Measurements from ENCODE around the gene SNX21. TPM values are rescaled to one million over a fixed set of nuclear protein-coding genes. Genes with fewer than 3 reads are reported as not detected.
A peak's percentile ranks its signal among the peaks of the same experiment; 100 is the strongest.
"Not testable (repeated sequence)": the region's sequence is repeated elsewhere in the genome, so short reads cannot be mapped to it uniquely, and the experiment has no call there.

SNX21 gene, protein sequence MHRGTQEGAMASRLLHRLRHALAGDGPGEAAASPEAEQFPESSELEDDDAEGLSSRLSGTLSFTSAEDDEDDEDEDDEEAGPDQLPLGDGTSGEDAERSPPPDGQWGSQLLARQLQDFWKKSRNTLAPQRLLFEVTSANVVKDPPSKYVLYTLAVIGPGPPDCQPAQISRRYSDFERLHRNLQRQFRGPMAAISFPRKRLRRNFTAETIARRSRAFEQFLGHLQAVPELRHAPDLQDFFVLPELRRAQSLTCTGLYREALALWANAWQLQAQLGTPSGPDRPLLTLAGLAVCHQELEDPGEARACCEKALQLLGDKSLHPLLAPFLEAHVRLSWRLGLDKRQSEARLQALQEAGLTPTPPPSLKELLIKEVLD
- polyA plus RNA-seq (ENCODE audit: low read depth in 6 of 6) = 1 to 10 TPM in 3 of 6 donors, under 1 TPM in 2, not detected in 1; 0.45 to 1.9 (median 1.1) TPM

DNA sequence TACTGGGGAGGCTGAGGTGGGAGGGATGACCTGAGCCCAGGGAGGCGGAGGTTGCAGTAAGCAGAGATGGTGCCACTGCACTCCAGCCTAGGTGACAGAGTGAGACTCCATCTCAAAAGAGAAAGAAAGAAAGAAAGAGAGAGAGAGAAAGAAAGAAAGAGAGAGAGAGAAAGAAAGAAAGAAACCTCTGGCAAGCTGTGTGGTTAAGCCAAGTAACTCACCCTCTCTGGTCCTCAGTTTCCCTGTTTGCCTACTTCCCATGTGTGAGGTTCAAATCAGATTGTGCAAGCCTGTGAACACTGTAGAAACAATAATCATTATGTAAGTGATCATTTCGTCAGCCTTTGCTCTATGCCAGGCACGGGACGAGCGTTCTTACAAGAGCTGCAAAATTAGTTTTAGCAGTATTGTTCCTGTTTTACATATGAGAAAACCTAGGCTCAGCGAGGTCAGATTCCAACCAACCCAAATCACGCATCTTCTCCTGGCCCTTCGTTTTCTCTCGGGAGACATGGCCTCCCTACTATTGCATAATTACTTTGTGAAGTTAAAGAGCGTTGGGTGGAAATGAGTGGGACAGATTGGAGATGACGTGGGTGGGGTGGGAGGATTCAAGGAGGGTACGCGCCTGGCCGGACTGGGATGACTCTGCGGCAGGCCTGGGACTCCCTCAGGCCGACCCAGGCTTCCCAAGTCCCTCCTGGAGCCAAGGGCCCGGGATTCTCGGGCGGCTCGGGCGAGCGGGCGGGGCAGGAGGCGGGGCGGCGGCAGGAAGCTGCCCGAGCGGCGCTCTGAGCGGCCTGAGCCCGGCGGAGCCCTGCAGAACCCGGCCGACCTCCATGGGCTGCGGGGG lies at the start of gene SNX21:
Gene SNX21 (plus strand): TSS at position 770 of the 853 bp plus-strand sequence. CDS start 121 bp downstream, outside the sequence.
- Mint-ChIP-seq H3K9me3 (no peaks in the 10 kb centered on the region), H3K27ac (peak within 1 kb of the TSS; percentile 2 to 95 (median 61)), H3K4me3 (peak within 1 kb of the TSS; percentile 78 to 95 (median 86)), H3K4me1 (peaks cover 9 to 15% (median 13%) of the 10 kb centered on the region in 3 donors), H3K36me3 (no peaks in the 10 kb centered on the region), H3K27me3 (peaks cover 0 to 9% (median 0%) of the 10 kb centered on the region in 3 donors)
- DNase-seq = no peak
- peak; percentile 66 to 69 for ATAC-seq (ENCODE audit: low read depth in 2 of 2)

DNA sequence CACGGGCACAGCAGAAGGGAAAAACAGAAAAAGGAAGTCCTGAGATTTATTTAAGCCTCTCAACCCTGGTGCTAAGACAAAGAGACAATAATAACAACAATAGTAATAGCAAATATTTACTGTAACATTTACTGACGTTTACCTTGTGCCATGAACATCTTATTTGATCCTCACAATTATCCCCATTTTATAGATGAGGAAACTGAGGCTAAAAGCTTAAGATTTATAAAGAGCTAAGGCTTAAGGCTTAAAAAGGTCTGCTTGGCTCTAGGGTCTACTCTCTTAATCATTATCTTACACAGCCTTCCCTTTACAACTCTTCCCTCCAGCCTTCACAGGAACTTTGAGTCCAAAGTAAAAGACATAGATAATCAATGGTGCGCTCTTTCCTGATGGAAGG lies 45.2 kb upstream of the SNX21 start:
- Mint-ChIP-seq H3K4me3 (peak overlapping the region in 1 of 8 donors; percentile 15), H3K27ac (no peak overlapping the region), H3K4me1 (peaks cover 15 to 27% (median 17%) of the 10 kb centered on the region in 3 donors), H3K27me3 (no peaks in the 10 kb centered on the region), H3K9me3 (no peaks in the 10 kb centered on the region), H3K36me3 (no peaks in the 10 kb centered on the region)
- DNase-seq = no peak
- no peak for ATAC-seq (ENCODE audit: low read depth in 2 of 2)

DNA sequence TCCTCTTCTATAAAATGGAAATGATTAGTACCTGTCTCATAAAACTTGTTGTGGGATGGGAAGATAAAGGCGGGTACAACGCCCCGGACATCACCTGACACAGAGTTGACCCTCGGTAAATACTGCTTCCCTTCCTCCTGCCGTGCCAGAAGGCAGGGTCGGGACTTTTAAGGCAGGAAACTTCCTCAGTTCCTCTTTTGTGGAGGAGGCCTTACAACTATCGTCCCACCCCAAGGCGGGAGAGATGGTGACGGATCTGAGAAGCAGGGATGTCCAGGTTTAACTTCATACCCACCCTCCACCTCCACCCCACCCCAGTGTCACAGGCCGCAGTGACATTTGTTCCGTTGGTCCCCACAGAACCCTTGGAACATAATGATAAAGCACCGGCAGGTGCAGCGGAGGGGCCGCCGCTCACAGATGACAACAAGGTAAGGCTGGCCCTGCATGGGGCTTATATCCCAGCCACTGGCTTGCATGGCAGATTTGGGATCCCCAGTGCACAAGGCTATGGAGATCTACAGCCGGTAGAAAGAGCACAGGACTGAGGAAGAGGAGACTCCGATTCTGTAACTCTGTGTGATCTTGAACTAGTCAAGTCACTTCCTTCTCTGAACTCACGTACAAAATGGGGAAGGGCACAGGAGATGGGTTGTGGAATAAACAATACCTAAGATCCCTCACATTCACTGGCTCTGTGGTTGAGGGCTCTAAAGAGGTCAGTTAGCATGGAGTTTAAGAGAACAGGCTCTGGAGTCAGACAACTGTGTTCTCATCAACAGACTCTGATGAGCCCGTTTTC lies 41.1 kb upstream of the SNX21 start:
- peaks cover 12 to 27% (median 20%) of the 10 kb centered on the region in 3 donors for H3K4me1 Mint-ChIP-seq
- DNase-seq (peak; percentile 41), ATAC-seq (ENCODE audit: low read depth in 2 of 2) (peak; percentile 31 to 37)
- peaks cover 8 to 18% of the 10 kb centered on the region in 2 donors for H3K36me3 Mint-ChIP-seq
- H3K27me3 Mint-ChIP-seq = no peaks in the 10 kb centered on the region
- peak overlapping the region; percentile 93 to 98 (median 96) for H3K27ac Mint-ChIP-seq
- peak overlapping the region; percentile 75 to 100 (median 97) for H3K4me3 Mint-ChIP-seq
- H3K9me3 Mint-ChIP-seq = no peaks in the 10 kb centered on the region

DNA sequence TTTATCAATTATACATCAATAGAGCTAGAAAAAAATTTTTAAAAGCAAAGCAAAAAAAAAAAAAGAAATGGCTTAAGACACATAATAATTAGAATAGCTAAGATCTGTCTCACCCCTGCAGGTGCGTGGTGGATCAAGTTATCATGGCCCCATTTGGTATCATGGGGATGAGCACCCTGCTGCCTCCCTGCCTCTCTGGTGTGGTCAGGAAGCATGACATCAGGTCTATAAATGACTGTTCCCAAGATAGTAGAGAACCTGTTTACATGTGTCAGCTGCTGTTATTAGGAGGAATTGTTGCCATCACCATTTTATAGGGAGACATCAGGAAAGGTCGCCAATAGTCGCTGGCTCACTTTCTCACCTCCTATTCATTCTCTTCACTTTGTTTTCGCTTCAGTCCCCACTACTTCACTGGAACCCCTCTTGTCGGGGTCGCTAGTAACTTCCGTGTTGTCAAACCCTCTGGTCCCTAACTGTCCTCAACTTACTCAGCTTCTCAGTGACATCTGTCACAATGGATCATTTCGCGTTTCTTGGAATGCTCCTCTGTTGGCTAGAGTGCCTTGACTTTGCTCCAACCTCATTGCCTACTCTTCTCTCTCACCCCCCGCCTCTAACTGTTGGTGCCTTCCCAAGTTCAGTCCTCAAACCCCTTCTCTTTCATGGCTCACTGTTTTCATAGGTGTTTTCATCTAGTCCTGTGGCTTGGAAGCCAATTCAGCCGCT lies 37.1 kb upstream of the SNX21 start:
- H3K4me1 Mint-ChIP-seq = peaks cover 16 to 37% (median 31%) of the 10 kb centered on the region in 3 donors
- peak overlapping the region in 2 of 6 donors; percentile 20 to 80 for H3K27ac Mint-ChIP-seq
- no peaks in the 10 kb centered on the region for H3K27me3 Mint-ChIP-seq
- H3K4me3 Mint-ChIP-seq = peak overlapping the region in 1 of 8 donors; percentile 33
- peaks cover 12 to 18% of the 10 kb centered on the region in 2 donors for H3K36me3 Mint-ChIP-seq
- ATAC-seq (ENCODE audit: low read depth in 2 of 2) = no peak
- no peaks in the 10 kb centered on the region for H3K9me3 Mint-ChIP-seq
- no peak for DNase-seq

DNA sequence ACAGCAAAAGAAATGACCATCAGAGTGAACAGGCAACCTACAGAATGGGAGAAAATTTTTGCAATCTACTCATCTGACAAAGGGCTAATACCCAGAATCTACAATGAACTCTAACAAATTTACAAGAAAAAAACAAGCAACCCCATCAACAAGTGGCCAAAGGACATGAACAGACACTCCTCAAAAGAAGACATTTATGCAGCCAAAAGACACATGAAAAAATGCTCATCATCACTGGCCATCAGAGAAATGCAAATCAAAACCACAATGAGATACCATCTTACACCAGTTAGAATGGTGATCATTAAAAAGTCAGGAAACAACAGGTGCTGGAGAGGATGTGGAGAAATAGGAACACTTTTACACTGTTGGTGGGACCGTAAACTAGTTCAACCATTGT lies 36.1 kb upstream of the SNX21 start:
- not testable (repeated sequence) for ATAC-seq (ENCODE audit: low read depth in 2 of 2); H3K27ac Mint-ChIP-seq; H3K9me3 Mint-ChIP-seq; H3K27me3 Mint-ChIP-seq; H3K4me3 Mint-ChIP-seq; DNase-seq
- peaks cover 10 to 29% (median 24%) of the 10 kb centered on the region in 3 donors for H3K4me1 Mint-ChIP-seq
- H3K36me3 Mint-ChIP-seq = peaks cover 12 to 18% of the 10 kb centered on the region in 2 donors

DNA sequence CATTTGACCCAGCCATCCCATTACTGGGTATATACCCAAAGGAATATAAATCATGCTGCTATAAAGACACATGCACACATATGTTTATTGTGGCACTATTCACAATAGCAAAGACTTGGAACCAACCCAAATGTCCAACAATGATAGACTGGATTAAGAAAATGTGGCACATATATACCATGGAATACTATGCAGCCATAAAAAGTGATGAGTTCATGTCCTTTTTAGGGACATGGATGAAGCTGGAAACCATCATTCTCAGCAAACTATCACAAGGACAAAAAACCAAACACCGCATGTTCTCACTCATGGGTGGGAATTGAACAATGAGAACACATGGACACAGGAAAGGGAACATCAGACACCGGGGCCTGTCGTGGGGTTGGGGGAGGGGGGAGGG lies 35.6 kb upstream of the SNX21 start:
- H3K27me3 Mint-ChIP-seq; H3K4me3 Mint-ChIP-seq; DNase-seq; ATAC-seq (ENCODE audit: low read depth in 2 of 2); H3K27ac Mint-ChIP-seq; H3K9me3 Mint-ChIP-seq: not testable (repeated sequence)
- Mint-ChIP-seq H3K4me1 (peaks cover 6 to 25% (median 19%) of the 10 kb centered on the region in 3 donors), H3K36me3 (peaks cover 12 to 18% of the 10 kb centered on the region in 2 donors)

DNA sequence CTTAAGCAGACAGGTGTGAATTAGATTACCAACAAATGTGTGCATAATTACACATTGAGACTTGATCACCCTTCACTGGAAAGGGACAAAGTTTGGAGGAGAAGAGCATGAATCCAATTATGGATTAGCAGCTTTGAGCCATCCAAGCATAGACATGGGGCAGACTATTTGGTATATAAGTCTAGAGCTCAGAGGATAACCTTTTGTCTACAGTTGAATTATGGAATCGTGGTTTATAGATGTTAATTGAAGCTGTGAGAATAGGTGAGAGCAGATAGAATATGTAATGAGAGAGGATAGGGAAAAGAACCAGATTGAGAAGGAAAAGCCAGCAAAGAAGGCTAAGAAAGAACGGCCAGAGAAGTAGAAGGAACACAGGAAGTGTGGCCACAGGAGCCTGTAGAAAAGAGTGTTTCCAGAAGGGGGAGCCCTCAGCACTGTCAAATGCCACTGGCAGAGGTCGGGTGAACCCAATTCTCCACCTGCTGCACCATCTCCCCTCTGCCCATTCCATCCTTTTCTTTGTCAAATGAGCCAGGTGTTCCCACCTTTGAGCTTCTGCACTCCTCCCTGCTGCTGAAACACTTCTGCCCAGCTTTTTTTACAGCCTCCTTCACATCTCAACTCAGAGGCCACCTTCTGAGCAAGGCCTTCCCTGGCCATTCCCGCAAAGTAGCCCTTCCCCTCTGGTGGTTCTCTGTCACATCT lies 34.5 kb upstream of the SNX21 start:
- Mint-ChIP-seq H3K9me3 (no peaks in the 10 kb centered on the region), H3K27ac (peak overlapping the region in 4 of 6 donors; percentile 1 to 87 (median 60)), H3K4me1 (peaks cover 5 to 22% (median 15%) of the 10 kb centered on the region in 3 donors), H3K27me3 (no peaks in the 10 kb centered on the region), H3K36me3 (peaks cover 12 to 25% of the 10 kb centered on the region in 2 donors), H3K4me3 (peak overlapping the region in 1 of 8 donors; percentile 22)
- peak; percentile 51 for DNase-seq
- peak; percentile 84 to 92 for ATAC-seq (ENCODE audit: low read depth in 2 of 2)

DNA sequence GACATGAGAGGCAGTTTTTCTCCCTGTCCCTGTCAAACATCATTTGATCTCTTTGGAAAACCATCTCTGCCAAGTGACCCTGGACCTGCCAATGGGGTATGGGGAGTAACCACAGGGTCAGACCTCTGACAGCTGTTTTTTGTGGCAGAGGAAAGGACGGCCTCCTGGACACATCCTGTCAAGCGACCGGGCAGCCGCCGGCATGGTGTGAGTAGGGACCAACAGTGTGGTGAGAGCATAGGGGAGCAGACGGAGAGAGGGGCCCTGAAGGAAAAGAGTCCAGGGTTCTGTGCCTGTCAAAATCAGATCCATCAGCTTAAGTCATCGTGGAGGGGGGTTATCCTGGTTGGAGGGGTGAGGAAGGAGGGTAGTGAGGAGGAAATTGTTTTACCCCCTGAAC lies 31.7 kb upstream of the SNX21 start:
- Mint-ChIP-seq H3K4me1 (peaks cover 5 to 15% (median 15%) of the 10 kb centered on the region in 3 donors), H3K27ac (peak overlapping the region in 1 of 6 donors; percentile 44), H3K9me3 (no peaks in the 10 kb centered on the region), H3K4me3 (no peak overlapping the region), H3K27me3 (no peaks in the 10 kb centered on the region), H3K36me3 (peaks cover 9 to 25% of the 10 kb centered on the region in 2 donors)
- ATAC-seq (ENCODE audit: low read depth in 2 of 2) (no peak), DNase-seq (no peak)

DNA sequence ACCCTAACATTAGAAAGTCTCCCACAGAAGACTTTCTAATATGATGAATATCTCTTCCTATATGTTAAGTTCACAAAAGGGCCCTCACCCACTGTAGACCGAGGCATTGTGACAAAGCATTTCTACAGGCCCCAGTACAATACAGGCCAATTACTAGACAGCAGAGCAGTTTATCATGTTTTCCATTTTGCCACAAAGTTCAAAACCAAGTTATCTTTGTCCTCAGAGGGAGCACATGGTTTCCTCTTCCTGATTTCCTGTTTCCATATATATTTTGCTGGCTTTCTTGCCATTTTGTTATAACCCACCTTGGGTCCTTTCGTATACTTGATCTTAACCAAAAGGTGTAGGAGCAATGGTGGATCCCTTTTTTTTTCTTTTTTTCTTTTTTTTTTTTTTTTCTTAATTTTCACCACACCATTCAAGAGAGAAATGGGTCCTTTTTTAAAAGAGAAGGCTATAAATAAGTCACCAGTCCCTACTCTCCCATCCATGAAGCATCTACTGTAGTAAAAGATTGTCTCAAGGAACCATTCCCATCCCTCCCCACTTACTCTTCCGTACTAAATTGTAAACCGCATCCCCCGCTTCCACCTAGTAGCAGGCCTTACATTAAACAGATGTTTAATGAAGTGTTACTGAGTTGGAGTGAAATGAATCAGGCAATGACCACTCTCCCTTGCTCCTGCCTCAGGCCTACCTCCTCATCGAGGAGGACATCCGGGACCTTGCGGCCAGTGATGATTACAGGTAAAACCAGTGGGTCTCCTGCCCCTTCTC lies 23.2 kb upstream of the SNX21 start:
- Mint-ChIP-seq H3K36me3 (peaks cover 10 to 22% of the 10 kb centered on the region in 2 donors), H3K27ac (peak overlapping the region in 2 of 6 donors; percentile 42 to 55)

DNA sequence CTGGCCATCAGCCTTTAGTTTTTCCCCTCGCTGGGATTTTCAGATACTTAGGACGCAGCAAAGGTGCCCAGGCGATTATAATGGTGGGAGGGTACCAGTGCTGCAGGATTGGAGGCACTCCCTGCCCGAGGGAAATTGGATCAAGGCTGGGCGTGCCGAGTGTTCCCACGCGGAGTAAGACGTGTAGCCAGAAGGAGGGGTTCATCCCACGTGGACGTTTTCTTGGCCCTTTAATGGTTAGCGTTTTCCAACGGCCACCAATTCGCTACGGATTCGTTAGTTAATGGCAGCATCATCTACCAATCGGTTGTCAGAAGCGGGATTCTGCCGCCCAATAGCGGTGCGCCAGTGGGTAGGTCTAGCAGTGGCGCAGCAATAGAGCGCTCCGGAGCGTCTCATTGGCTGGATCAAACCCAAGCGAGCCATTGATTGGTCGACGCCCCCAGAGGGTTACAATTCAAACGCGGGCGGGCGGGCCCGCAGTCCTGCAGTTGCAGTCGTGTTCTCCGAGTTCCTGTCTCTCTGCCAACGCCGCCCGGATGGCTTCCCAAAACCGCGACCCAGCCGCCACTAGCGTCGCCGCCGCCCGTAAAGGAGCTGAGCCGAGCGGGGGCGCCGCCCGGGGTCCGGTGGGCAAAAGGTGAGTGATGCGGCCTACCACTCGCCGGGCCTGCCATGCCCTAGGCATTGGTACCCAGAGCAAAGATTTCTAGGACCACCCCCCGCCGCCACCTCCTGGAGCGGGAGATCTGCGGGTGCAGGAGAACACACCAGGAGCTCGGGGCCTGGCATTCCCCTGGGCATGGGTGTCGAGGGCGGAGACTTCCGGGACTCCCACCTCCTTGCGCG lies 21.2 kb upstream of the SNX21 start, which contains the start of gene UBE2C:
Gene UBE2C (plus strand): TSS at position 488 of the 849 bp plus-strand sequence. CDS start 52 bp downstream, at position 540.
- Mint-ChIP-seq H3K27me3 (no peaks in the 10 kb centered on the region), H3K27ac (peak within 1 kb of the TSS in 5 of 6 donors; percentile 11 to 80 (median 56)), H3K4me3 (peak within 1 kb of the TSS; percentile 83 to 93 (median 90)), H3K9me3 (no peaks in the 10 kb centered on the region), H3K36me3 (peaks cover 10 to 15% of the 10 kb centered on the region in 2 donors), H3K4me1 (peaks cover 13 to 22% (median 18%) of the 10 kb centered on the region in 3 donors)
- ATAC-seq (ENCODE audit: low read depth in 2 of 2) = peak; percentile 99 to 100
- DNase-seq = peak; percentile 92

More for the DNA sequence above, 23.2 kb upstream of the SNX21 start:
- Mint-ChIP-seq H3K4me3 (peak overlapping the region in 3 of 8 donors; percentile 32 to 42 (median 33)), H3K9me3 (no peaks in the 10 kb centered on the region), H3K27me3 (no peaks in the 10 kb centered on the region), H3K4me1 (peaks cover 13 to 22% (median 18%) of the 10 kb centered on the region in 3 donors)
- DNase-seq (no peak), ATAC-seq (ENCODE audit: low read depth in 2 of 2) (no peak)

All from naive B cell (primary cell).